ENCODE data around the gene TSPAN31. TPM values are rescaled to one million over a fixed set of nuclear protein-coding genes. Genes with fewer than 3 reads are reported as not detected.

Gene TSPAN31
- total RNA-seq, 1 experiment from 2014 or later, result 31.2 TPM

- DNase-seq (ENCODE audit: low spot score), result no peak
Observed at GRCh38 chr12:57752668-57753000, 7.8 kb downstream of the TSPAN31 start.

DNA sequence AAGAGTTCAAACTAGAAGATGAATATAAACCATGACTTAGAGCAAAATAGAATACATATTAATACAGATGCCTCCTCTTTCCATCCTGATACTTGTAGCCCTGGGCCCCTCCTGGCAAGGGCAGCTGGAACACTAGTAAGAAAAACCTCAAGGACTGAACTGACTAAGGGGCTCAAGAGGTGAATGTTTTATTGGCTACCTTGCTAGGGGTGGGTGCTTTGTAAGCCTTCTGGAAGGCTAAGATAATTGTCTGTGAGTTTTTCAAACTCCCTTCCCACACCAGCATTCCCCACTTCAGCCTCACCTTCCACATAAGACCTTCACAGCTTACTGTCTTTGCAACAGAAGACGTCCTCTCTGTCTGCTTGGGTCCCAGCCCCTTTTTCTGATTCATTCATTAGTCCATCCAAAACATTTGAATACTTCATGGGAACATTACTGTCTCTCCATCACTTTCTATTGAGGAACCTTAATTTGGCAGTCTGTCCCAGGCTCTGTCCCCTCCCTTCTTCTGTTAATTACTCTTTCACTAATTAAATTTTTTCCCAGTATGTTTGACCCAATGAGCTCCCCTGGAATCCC lies 9.0 kb downstream of the TSPAN31 start:
- DNase-seq (ENCODE audit: low spot score), result no peak

DNA sequence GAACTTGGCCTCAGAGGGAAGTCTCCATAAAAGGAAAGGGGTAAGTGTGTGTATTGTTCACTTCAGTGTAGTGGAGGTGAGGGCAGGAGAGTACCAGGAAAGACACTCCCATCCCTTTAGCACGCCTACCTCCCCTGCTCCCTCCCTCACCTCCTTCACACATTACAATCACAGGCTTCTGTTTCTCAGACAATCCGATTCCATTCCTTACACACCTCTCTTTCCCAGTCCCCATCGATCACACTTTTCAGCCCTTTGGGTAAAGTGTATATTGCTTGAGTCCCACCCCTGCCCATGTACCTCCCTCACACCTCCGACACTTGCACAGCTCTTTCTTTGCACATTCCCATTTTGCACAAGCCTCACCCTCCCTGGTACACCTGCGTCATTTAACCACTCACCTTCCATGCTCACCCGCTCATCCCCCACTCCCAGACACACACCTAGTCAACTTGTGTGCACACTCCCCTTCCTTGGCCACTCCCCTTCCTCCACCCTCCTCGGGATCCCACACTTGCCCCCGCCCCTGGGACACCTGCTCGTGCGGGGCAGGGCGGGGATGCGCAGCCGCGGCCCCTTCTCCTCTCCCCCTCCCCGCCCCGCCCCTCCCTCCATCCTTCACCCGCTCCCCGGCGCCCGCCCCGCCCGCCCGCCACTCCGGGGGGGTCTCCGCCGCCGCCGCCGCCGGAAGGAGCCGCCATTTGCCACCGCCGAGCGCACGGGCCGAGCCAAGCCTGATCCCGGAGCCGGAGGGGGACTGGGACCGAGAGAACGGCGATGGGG lies 9.8 kb downstream of the TSPAN31 start, which contains the start of gene MARCHF9:
TSS of gene MARCHF9 (plus strand) at position 693 of the 783 bp plus-strand sequence. CDS start 426 bp downstream, outside the sequence.
- DNase-seq (ENCODE audit: low spot score), result peak; percentile 54

- no peak for DNase-seq (ENCODE audit: low spot score)
Observed at GRCh38 chr12:57755194-57755453, 10.3 kb downstream of the TSPAN31 start.

DNA sequence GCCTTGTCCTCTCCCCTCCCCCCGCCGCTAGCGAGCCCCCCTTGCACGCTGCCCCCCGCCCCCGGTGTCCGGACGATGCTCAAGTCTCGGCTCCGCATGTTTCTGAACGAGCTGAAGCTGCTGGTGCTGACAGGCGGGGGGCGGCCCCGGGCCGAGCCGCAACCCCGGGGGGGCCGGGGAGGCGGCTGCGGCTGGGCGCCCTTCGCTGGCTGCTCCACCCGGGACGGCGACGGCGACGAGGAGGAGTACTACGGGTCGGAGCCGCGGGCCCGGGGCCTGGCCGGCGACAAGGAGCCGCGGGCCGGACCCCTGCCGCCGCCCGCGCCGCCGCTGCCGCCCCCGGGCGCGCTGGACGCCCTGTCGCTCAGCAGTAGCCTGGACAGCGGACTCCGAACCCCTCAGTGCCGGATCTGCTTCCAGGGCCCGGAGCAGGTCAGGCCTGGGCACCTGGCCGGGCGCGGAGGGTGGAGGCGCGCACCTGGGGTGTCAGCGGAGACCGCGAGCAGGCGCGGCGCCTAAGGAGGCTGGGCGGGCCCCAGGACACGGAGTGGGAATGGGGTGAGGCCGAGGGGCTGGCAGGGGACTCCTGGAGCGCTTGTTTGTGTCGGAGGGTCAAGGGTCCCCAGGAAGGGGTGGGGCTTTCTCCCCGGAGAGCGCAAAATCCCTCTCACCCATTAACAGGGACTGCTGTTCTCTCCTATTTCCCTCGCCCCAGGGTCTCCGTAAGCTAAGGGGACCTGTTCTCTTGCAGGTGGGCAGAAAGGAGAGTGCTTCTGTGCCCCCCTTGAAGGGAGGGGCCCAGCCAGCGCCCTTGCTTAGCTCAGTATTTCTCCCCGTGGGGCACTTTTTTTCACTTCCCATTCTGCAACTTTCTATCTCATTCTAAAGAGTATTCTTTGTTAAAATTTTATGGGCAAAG lies 10.9 kb downstream of the TSPAN31 start:
- DNase-seq (ENCODE audit: low spot score), result no peak

- no peak for DNase-seq (ENCODE audit: low spot score)
Observed at GRCh38 chr12:57756406-57757341, 11.8 kb downstream of the TSPAN31 start.

DNA sequence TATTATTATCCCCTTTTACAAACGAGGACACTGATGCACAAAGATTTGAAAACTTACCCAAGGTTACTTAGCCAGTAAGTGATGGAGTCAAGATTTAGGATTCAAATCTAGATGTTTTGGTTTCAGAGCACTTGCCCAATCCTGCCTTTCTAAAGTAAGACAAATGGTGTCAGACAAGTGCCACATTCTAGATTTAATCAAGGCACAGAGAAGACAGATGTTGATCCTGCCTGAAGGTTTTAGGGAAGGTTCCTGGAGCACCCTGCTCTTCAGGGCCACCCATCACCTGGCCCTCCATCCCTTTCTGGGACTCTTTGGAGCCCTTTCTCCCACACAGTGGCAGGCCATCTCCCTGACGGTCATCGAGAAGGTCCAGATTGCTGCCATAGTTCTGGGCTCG lies 12.9 kb downstream of the TSPAN31 start:
- DNase-seq (ENCODE audit: low spot score), result no peak

- DNase-seq (ENCODE audit: low spot score), result no peak
Observed at GRCh38 chr12:57758552-57759359, 13.9 kb downstream of the TSPAN31 start.

DNA sequence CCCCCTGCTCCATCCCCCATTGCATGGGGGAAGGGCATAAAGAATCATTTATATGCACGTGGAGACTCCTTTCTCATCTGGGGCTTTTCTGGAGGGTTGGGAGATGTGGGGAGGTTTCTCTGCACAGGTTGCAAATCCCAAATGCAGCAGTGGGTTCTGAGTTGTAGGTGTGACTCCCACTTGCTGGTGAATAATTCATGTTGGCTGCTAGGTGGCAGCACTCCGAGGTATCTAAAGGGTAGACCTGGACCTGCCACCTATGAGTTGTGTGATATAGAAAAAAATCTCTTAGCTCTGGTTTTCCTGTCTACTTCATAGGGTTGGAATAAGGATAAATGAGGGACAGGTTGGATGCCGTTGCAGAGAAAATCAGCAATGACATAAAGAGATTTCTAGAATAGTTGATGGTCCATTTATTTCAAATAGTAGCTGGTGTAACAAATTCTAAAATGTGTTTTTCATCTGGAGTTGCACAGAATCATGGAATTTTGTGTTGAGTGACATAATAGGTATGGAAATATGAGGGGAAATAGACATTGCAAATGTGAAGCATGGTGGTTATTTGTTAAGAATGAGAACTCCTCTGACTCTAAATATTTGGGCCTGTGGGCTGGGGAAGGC lies 14.6 kb downstream of the TSPAN31 start:
- DNase-seq (ENCODE audit: low spot score), result no peak

GRCh38 chr12:57760347-57760982 lies 15.6 kb downstream of the TSPAN31 start:
- DNase-seq (ENCODE audit: low spot score), result no peak

GRCh38 chr12:57761391-57761998 lies 16.7 kb downstream of the TSPAN31 start:
- DNase-seq (ENCODE audit: low spot score), result no peak

DNA sequence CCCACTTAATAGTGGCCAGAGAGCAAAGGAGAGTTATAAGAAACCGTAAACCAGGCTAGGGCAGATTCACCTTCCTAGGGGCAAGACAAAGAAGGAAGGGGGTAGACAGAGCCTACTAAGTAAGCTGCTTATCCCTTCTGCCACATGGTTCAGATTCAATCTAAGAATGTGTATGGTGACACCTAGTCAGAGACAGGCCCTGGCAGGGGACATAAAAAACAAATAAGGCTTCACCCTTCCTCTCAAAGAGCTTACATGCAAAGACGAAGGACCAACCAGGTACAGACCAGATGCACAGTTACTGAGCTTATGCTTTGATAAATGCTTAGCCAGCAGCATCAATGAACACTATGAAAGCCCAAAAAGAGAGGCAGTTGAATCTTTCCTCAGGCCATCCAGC lies 17.6 kb downstream of the TSPAN31 start:
- DNase-seq (ENCODE audit: low spot score), result no peak

DNA sequence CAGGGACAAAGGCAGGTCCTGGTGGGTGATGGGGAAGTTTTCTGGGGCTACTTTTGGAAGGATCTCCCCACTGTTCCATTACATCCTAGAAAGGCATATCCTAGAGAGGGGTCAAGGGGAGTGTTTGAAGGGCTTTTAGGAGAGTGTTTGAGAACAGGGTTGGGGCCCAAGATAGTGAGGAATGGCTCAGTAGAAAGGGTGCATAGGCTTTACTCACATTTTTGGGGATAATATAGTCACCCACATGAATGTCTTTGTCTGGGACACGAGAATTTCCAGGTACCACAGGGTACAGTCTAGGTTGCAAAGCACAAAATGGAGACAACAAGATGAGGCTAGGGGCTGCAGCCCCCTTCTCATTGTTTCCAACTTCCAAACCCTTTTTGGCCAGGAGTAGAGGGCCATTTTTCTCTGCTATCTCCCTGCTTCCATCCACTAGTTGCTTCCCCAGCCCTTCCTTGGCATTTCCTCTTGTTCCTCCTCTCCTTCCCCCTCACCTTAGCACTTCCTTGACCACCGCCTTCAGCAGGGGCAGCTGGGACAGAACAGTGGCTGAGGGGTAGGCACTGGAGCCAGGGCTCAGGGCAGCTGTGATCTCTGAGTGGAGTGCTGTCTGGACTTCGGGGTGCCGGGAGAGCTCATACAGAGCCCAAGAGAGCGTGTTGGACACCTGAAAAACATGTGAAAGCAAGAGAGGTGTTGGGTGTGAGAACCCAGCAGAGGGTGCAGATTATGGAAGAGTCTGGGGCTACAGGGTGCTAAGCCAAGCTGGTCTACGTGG lies 19.2 kb downstream of the TSPAN31 start:
- no peak for DNase-seq (ENCODE audit: low spot score)

GRCh38 chr12:57764662-57765002 lies 19.8 kb downstream of the TSPAN31 start:
- DNase-seq (ENCODE audit: low spot score), result no peak

- no peak for DNase-seq (ENCODE audit: low spot score)
Observed at GRCh38 chr12:57765003-57765697, 20.3 kb downstream of the TSPAN31 start.

- DNase-seq (ENCODE audit: low spot score), result no peak
Observed at GRCh38 chr12:57765698-57766463, 21.0 kb downstream of the TSPAN31 start.
